ENCODE measurements around the gene TTN.

Gene TTN

GRCh38 chr2:178484245-178485041 is 322.8 kb downstream of the TTN start:
- DNase-seq (ENCODE audit: low read depth): no peak
- TF ChIP-seq CTCF (IDR thresholded peaks at IDR 0.05; ENCODE audit: control insufficient read depth, insufficient read depth, low read depth, low read length, missing control alignments): no peak
- H3K4me3 ChIP-seq (ENCODE audit: control insufficient read depth, low read depth, low read length): no peak overlapping the region

GRCh38 chr2:178482437-178482836 is 324.8 kb downstream of the TTN start:
- DNase-seq (ENCODE audit: low read depth): no peak
- no peak overlapping the region for H3K4me3 ChIP-seq (ENCODE audit: control insufficient read depth, low read depth, low read length)
- TF ChIP-seq CTCF (IDR thresholded peaks at IDR 0.05; ENCODE audit: control insufficient read depth, insufficient read depth, low read depth, low read length, missing control alignments): no peak

- no peak for TF ChIP-seq CTCF (IDR thresholded peaks at IDR 0.05; ENCODE audit: control insufficient read depth, insufficient read depth, low read depth, low read length, missing control alignments)
- peak within 1 kb of the TSS; percentile 80 for H3K4me3 ChIP-seq (ENCODE audit: control insufficient read depth, low read depth, low read length)
- peak; percentile 71 for DNase-seq (ENCODE audit: low read depth)
Observed at GRCh38 chr2:178480227-178481181, 326.7 kb downstream of the TTN start, which contains the start of gene PLEKHA3. Gene PLEKHA3 (plus strand): TSS chr2:178480457. CDS start chr2:178480870, 413 bp downstream.

GRCh38 chr2:178479758-178480226 is 327.4 kb downstream of the TTN start:
- TF ChIP-seq CTCF (IDR thresholded peaks at IDR 0.05; ENCODE audit: control insufficient read depth, insufficient read depth, low read depth, low read length, missing control alignments): no peak
- H3K4me3 ChIP-seq (ENCODE audit: control insufficient read depth, low read depth, low read length): peak overlapping the region; percentile 34
- DNase-seq (ENCODE audit: low read depth): no peak

- TF ChIP-seq CTCF (IDR thresholded peaks at IDR 0.05; ENCODE audit: control insufficient read depth, insufficient read depth, low read depth, low read length, missing control alignments): no peak
- DNase-seq (ENCODE audit: low read depth): no peak
- peak overlapping the region; percentile 50 for H3K4me3 ChIP-seq (ENCODE audit: control insufficient read depth, low read depth, low read length)
Observed at GRCh38 chr2:178479275-178479616, 328.0 kb downstream of the TTN start.

- H3K4me3 ChIP-seq (ENCODE audit: control insufficient read depth, low read depth, low read length): peak within 1 kb of the TSS; percentile 50
- peak; percentile 73 for TF ChIP-seq CTCF (IDR thresholded peaks at IDR 0.05; ENCODE audit: control insufficient read depth, insufficient read depth, low read depth, low read length, missing control alignments)
- no peak for DNase-seq (ENCODE audit: low read depth)
Observed at GRCh38 chr2:178478439-178479274, 328.6 kb downstream of the TTN start, which contains the start of gene FKBP7. Gene FKBP7 (minus strand): TSS chr2:178478600. CDS start chr2:178478499, 101 bp downstream.
